ENCODE measurements around the gene AGL. TPM values are rescaled to one million over a fixed set of nuclear protein-coding genes. Genes with fewer than 3 reads are reported as not detected.
"Not testable (repeated sequence)": the region's sequence is repeated elsewhere in the genome, so short reads cannot be mapped to it uniquely, and the experiment has no call there.

AGL gene
- total RNA-seq, 1 experiment from 2014 or later = 12.7 TPM

DNA sequence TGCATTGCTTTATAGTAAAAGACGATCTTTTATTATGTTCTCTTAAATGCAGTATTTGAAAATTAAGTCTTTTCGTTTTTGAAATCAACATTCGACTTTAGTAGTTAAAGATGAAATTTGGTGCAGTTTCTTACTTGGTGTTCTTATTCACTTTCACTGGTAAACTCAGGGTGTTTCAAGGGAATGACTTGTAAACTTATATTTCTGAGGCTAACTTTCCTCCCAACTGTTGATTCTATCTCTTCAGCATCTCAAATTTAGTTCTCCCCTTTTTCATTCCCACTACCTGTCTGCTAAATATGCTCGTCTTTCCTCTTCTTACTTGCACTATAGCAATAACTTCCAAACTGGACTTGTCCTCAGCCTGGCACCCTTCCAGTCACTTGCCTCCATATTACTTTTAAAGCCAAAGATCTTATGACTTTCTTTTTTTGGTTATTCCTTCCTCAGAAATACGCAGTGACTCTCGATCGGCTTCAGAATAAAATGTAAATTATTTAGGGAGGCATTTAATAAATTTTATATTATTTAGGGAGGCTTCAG, 120.6 kb downstream of the AGL start:
- no peaks in the 10 kb centered on the region for H3K36me3 ChIP-seq (ENCODE audit: insufficient read depth, low read length, poor library complexity, severe bottlenecking)
- BruUV-seq (replicated peaks) = no TSS peak
- no peaks in the 10 kb centered on the region for H3K9me3 ChIP-seq (ENCODE audit: low read depth, low read length, poor library complexity, severe bottlenecking)
- H3K27ac ChIP-seq (ENCODE audit: low read depth, low read length, poor library complexity, severe bottlenecking) = peak overlapping the region; percentile 82
- H3K27me3 ChIP-seq (replicated peaks; ENCODE audit: insufficient read depth, low read depth, low read length, poor library complexity) = no peaks in the 10 kb centered on the region
- TF ChIP-seq EZH2 (IDR thresholded peaks at IDR 0.05; ENCODE audit: borderline replicate concordance, low read depth, low read length, poor library complexity, severe bottlenecking) = no peak
- TF ChIP-seq, protein P1, sequence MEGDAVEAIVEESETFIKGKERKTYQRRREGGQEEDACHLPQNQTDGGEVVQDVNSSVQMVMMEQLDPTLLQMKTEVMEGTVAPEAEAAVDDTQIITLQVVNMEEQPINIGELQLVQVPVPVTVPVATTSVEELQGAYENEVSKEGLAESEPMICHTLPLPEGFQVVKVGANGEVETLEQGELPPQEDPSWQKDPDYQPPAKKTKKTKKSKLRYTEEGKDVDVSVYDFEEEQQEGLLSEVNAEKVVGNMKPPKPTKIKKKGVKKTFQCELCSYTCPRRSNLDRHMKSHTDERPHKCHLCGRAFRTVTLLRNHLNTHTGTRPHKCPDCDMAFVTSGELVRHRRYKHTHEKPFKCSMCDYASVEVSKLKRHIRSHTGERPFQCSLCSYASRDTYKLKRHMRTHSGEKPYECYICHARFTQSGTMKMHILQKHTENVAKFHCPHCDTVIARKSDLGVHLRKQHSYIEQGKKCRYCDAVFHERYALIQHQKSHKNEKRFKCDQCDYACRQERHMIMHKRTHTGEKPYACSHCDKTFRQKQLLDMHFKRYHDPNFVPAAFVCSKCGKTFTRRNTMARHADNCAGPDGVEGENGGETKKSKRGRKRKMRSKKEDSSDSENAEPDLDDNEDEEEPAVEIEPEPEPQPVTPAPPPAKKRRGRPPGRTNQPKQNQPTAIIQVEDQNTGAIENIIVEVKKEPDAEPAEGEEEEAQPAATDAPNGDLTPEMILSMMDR (conservative IDR thresholded peaks at IDR 0.05; ENCODE audit: low read depth, low read length) = no peak
- CTCF ChIA-PET = no interaction called here
- intact Hi-C loops (cut with micrococcal nuclease; ENCODE audit: unreplicated experiment) = no loop called here
- peaks cover 6% of the 10 kb centered on the region for H3K4me1 ChIP-seq (ENCODE audit: insufficient read depth, low read length, poor library complexity, severe bottlenecking)
- POLR2A ChIA-PET (ENCODE audit: low non-redundant PET) = no interaction called here
- peak; percentile 20 for DNase-seq (ENCODE audit: low spot score)
- peak overlapping the region; percentile 94 for H3K4me3 ChIP-seq (ENCODE audit: low read depth, low read length, poor library complexity, severe bottlenecking)

DNA sequence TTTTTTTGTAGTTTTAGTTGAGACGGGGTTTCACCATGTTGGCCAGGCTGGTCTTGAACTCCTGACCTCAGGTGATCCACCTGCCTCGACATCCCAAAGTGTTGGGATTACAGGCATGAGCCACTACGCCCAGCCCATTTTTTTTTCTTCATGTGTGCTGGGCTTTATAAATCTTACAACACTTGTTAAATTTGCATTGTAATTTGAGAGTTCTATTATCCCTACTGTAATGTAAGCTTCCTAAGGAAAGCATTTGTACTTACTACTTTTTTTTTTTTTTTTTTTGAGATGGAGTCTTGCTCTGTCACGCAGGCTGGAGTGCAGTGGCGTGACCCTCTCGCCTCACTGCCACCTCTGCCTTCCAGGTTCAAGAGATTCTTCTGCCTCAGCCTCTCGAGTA, 121.9 kb downstream of the AGL start:
- H3K27ac ChIP-seq (ENCODE audit: low read depth, low read length, poor library complexity, severe bottlenecking); H3K9me3 ChIP-seq (ENCODE audit: low read depth, low read length, poor library complexity, severe bottlenecking); H3K4me1 ChIP-seq (ENCODE audit: insufficient read depth, low read length, poor library complexity, severe bottlenecking); intact Hi-C loops (cut with micrococcal nuclease; ENCODE audit: unreplicated experiment); H3K4me3 ChIP-seq (ENCODE audit: low read depth, low read length, poor library complexity, severe bottlenecking); POLR2A ChIA-PET (ENCODE audit: low non-redundant PET); H3K36me3 ChIP-seq (ENCODE audit: insufficient read depth, low read length, poor library complexity, severe bottlenecking); DNase-seq (ENCODE audit: low spot score); BruUV-seq (replicated peaks); H3K27me3 ChIP-seq (replicated peaks; ENCODE audit: insufficient read depth, low read depth, low read length, poor library complexity): not testable (repeated sequence)
- CTCF ChIA-PET = interaction anchor here (0.7 kb wide), 1 partner anchor 38 kb away, joined by 3 read pairs; no protein-coding TSS in a partner anchor

Other genes starting within 250 kb of the AGL start
- not detected in 2 replicates for gene PALMD, start 204.2 kb upstream of the AGL start, total RNA-seq (2021)
- 11.1 and 12.1 TPM in 2 replicates for gene FRRS1, start 83.7 kb upstream of the AGL start, total RNA-seq (2021)
- 24.1 and 25.0 TPM in 2 replicates for gene SLC35A3, start 119.6 kb downstream of the AGL start, total RNA-seq (2021)